GM21515 (cell line): Measurements from ENCODE around the gene OR4D1.

Source experiments
- ATAC-seq: cut with Tn5 transposase; IDR thresholded peaks from one replicate; pipeline ENCODE4 v1.9.1; 2021; ENCODE audit not compliant: unreplicated experiment

The OR4D1 gene

GRCh38 chr17:58153046-58153445, 4.9 kb downstream of the OR4D1 start:
- no peak for ATAC-seq

GRCh38 chr17:58153671-58154070, 5.5 kb downstream of the OR4D1 start:
- ATAC-seq, result no peak

- ATAC-seq, result no peak
These were observed 8.9 kb downstream of the OR4D1 start for GRCh38 chr17:58156839-58157803.

- ATAC-seq, result no peak
These were observed 10.0 kb downstream of the OR4D1 start for GRCh38 chr17:58158181-58158580.

GRCh38 chr17:58161566-58161965, 13.4 kb downstream of the OR4D1 start:
- ATAC-seq, result no peak

- ATAC-seq, result no peak
These were observed 17.8 kb downstream of the OR4D1 start for GRCh38 chr17:58165981-58166380.

- ATAC-seq, result no peak
These were observed 18.5 kb downstream of the OR4D1 start, which contains the start of gene OR4D2 for GRCh38 chr17:58166682-58167081. OR4D2 (plus strand) TSS chr17:58166982; CDS start chr17:58169656, 2,674 bp downstream.

GRCh38 chr17:58170622-58171021, 22.4 kb downstream of the OR4D1 start:
- ATAC-seq, result no peak

GRCh38 chr17:58172369-58173071, 24.3 kb downstream of the OR4D1 start:
- ATAC-seq, result no peak

- no peak for ATAC-seq
These were observed 26.7 kb downstream of the OR4D1 start for GRCh38 chr17:58174871-58175270.

GRCh38 chr17:58176200-58176599, 28.0 kb downstream of the OR4D1 start:
- no peak for ATAC-seq

GRCh38 chr17:58181796-58182195, 33.6 kb downstream of the OR4D1 start:
- ATAC-seq, result no peak

- no peak for ATAC-seq
These were observed 35.3 kb downstream of the OR4D1 start for GRCh38 chr17:58183514-58183913.

GRCh38 chr17:58184308-58184985, 36.3 kb downstream of the OR4D1 start:
- no peak for ATAC-seq

- no peak for ATAC-seq
These were observed 37.0 kb downstream of the OR4D1 start for GRCh38 chr17:58184986-58185761.

- ATAC-seq, result no peak
These were observed 38.4 kb downstream of the OR4D1 start for GRCh38 chr17:58186591-58186990.

- no peak for ATAC-seq
These were observed 38.9 kb downstream of the OR4D1 start for GRCh38 chr17:58187063-58187462.

- no peak for ATAC-seq
These were observed 39.5 kb downstream of the OR4D1 start for GRCh38 chr17:58187675-58188074.

GRCh38 chr17:58189436-58190146, 41.4 kb downstream of the OR4D1 start:
- no peak for ATAC-seq
